HL-60 (cell line): ENCODE results near the gene DENND6B.

ENCODE experiments used
- DNase-seq, 2 experiments: peaks; one replicate each; pipeline ENCODE4 v3.0.0-alpha.2; 2010 to 2020; ENCODE audit warnings: low read depth in 1 of 2, low spot score in 1 of 2
- H3K27ac ChIP-seq: fragments of 250-450 bp; sonication (Bioruptor Pico); replicated peaks from 2 replicates; pipeline ENCODE4 v1.5.1; 2020; ENCODE audit warnings: mild to moderate bottlenecking, moderate library complexity
- H3K27me3 ChIP-seq: fragments of 250-450 bp; sonication (Bioruptor Pico); 2 replicates; pipeline ENCODE4 v1.5.1; 2021; ENCODE audit warnings: mild to moderate bottlenecking, moderate library complexity; ENCODE audit not compliant: insufficient read depth, poor library complexity, severe bottlenecking
- H3K4me3 ChIP-seq: replicated peaks from 2 replicates; pipeline ENCODE4 v1.5.1; 2011; ENCODE audit warnings: mild to moderate bottlenecking, control low read depth, low read length; ENCODE audit not compliant: insufficient read depth
- CTCF ChIP-seq: IDR thresholded peaks from one replicate; pipeline ENCODE4 v1.5.1; 2011; ENCODE audit warnings: low read length, control low read depth, inconsistent platforms; ENCODE audit not compliant: insufficient read depth
- GABPA ChIP-seq: IDR thresholded peaks from 2 replicates; pipeline ENCODE4 v1.6.1; 2012; ENCODE audit warnings: low read depth
- POLR2AphosphoS5 ChIP-seq: IDR thresholded peaks from 2 replicates; pipeline ENCODE4 v1.6.1; 2012; ENCODE audit warnings: low read depth
- REST ChIP-seq: IDR thresholded peaks from 2 replicates; pipeline ENCODE4 v1.6.1; 2012; ENCODE audit warnings: low read depth; ENCODE audit not compliant: insufficient replicate concordance
- SPI1 ChIP-seq: IDR thresholded peaks from 2 replicates; pipeline ENCODE4 v1.6.1; 2012; ENCODE audit warnings: low read depth, mild to moderate bottlenecking, borderline replicate concordance

DENND6B gene

GRCh38 chr22:50264946-50265669 is 61.7 kb downstream of the DENND6B start:
- TF ChIP-seq GABPA (no peak), SPI1 (no peak), REST (no peak), POLR2AphosphoS5 (no peak), CTCF (no peak)
- H3K4me3 ChIP-seq = no peak overlapping the region
- DNase-seq = no peak
- peaks cover 8% of the 10 kb centered on the region for H3K27me3 ChIP-seq
- no peak overlapping the region for H3K27ac ChIP-seq

GRCh38 chr22:50264104-50264745 is 62.6 kb downstream of the DENND6B start:
- Histone ChIP-seq H3K27ac (no peak overlapping the region), H3K27me3 (peaks cover 8% of the 10 kb centered on the region), H3K4me3 (no peak overlapping the region)
- DNase-seq = no peak
- TF ChIP-seq POLR2AphosphoS5 (no peak), REST (no peak), CTCF (no peak), GABPA (no peak), SPI1 (no peak)

GRCh38 chr22:50262973-50263617 is 63.7 kb downstream of the DENND6B start:
- no peak for DNase-seq
- no peak overlapping the region for H3K4me3 ChIP-seq
- no peak for TF ChIP-seq GABPA
- TF ChIP-seq CTCF = no peak
- TF ChIP-seq POLR2AphosphoS5 = no peak
- TF ChIP-seq REST = no peak
- TF ChIP-seq SPI1 = no peak
- peaks cover 2% of the 10 kb centered on the region for H3K27me3 ChIP-seq
- no peak overlapping the region for H3K27ac ChIP-seq
